Cardiac muscle cell (in vitro differentiated cells and primary cell): ENCODE data around the gene PARD3. TPM values are rescaled to one million over a fixed set of nuclear protein-coding genes. Genes with fewer than 3 reads are reported as not detected.

Experiments
- DNase-seq, 2 donors: peaks; one replicate each; pipeline versions ENCODE4 v3.0.0 to v3.0.0-alpha.2; 2010 to 2017; ENCODE audit warnings: low read depth in 1 of 2, low spot score in 1 of 2
- H3K27ac ChIP-seq: fragments of 200-600 bp; sonication (generic); 2 replicates; pipeline ENCODE4 v1.5.1; 2016
- H3K27me3 ChIP-seq: fragments of 200-600 bp; sonication (generic); 2 replicates; pipeline ENCODE4 v1.6.0; 2016; ENCODE audit warnings: control low read depth
- H3K36me3 ChIP-seq: fragments of 200-600 bp; sonication (generic); 2 replicates; pipeline ENCODE4 v1.5.1; 2016; ENCODE audit warnings: control low read depth
- H3K4me1 ChIP-seq: fragments of 200-600 bp; sonication (generic); 2 replicates; pipeline ENCODE4 v1.8.1; 2017; ENCODE audit warnings: low read depth, mild to moderate bottlenecking, mixed run types
- H3K4me3 ChIP-seq: fragments of 200-600 bp; sonication (generic); 2 replicates; pipeline ENCODE4 v1.5.1; 2016; ENCODE audit warnings: mild to moderate bottlenecking
- H3K9me3 ChIP-seq: fragments of 200-600 bp; sonication (generic); 2 replicates; pipeline ENCODE4 v1.5.1; 2017; ENCODE audit warnings: low read depth, mild to moderate bottlenecking, control low read depth
- polyA plus RNA-seq: library from polyadenylated mRNA; unstranded; fragments of >200 nt; fragmentation: Nextera tagmentation; extraction: Ambion mirVana; gene quantifications from 2 replicates; pipeline ENCODE4 v1.2.1, GENCODE V29; 2016
- total RNA-seq: library from RNA; depleted of rRNA; stranded (reverse); fragments of >200 nt; gene quantifications from 2 replicates; pipeline ENCODE4 v1.2.3, GENCODE V29; 2016
- TF ChIP-seq, protein P1 (sequence below): IDR thresholded peaks from 2 replicates; pipeline ENCODE4 v1.5.1; 2012; ENCODE audit warnings: low read depth, mild to moderate bottlenecking, low read length

The PARD3 gene
- total and polyA plus RNA-seq, 2 experiments from 2014 or later: 36.5 to 64.8 TPM

DNA sequence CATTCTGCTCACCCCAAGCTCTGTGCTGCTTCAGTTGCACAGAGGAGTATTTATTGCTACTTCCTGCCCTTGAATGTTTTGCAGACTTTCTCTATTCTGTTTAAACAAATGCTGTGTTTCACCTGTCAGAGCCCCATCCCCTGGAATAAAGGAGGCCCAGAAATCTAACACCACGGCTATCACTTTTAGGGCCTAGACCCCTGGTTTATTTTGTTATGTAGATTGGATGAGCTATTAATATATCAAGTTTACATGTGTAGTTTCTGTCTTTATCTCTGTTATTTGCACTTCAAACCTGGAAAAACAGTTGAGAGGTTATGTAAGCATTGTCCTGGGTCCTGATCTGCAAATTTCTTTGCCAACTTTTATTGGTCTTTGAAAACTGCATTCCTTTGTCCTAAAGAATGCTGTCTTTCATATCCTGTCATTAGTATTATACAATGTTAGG is 630.1 kb downstream of the PARD3 start:
- Histone ChIP-seq H3K27me3 (no peaks in the 10 kb centered on the region), H3K4me1 (peaks cover 21% of the 10 kb centered on the region), H3K9me3 (no peaks in the 10 kb centered on the region), H3K36me3 (no peaks in the 10 kb centered on the region), H3K27ac (peak overlapping the region; percentile 26), H3K4me3 (no peak overlapping the region)
- DNase-seq: no peak
- TF ChIP-seq, protein P1, sequence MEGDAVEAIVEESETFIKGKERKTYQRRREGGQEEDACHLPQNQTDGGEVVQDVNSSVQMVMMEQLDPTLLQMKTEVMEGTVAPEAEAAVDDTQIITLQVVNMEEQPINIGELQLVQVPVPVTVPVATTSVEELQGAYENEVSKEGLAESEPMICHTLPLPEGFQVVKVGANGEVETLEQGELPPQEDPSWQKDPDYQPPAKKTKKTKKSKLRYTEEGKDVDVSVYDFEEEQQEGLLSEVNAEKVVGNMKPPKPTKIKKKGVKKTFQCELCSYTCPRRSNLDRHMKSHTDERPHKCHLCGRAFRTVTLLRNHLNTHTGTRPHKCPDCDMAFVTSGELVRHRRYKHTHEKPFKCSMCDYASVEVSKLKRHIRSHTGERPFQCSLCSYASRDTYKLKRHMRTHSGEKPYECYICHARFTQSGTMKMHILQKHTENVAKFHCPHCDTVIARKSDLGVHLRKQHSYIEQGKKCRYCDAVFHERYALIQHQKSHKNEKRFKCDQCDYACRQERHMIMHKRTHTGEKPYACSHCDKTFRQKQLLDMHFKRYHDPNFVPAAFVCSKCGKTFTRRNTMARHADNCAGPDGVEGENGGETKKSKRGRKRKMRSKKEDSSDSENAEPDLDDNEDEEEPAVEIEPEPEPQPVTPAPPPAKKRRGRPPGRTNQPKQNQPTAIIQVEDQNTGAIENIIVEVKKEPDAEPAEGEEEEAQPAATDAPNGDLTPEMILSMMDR: no peak

DNA sequence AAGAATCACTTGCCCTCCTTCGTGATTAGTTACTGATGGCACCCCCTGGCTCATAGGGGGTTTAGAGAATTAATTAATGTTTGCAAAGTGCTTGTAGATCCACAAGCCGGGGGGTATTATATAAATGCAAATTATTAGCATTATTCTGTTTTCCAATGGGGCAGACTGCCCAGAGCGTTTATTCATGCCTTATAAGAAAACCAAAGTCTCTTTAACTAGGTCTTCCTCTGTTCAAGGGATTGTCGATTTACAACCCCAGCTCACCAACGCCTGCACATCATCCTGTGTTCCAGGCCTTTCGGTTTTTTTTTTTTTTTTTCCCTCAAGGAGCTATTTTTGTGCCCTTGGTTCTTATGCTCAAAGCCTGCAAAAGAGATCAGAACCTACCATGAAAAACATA is 630.7 kb downstream of the PARD3 start:
- Histone ChIP-seq H3K27ac (no peak overlapping the region), H3K4me1 (peaks cover 21% of the 10 kb centered on the region), H3K27me3 (no peaks in the 10 kb centered on the region), H3K36me3 (no peaks in the 10 kb centered on the region), H3K9me3 (no peaks in the 10 kb centered on the region), H3K4me3 (no peak overlapping the region)
- TF ChIP-seq, protein P1: no peak
- DNase-seq: no peak

DNA sequence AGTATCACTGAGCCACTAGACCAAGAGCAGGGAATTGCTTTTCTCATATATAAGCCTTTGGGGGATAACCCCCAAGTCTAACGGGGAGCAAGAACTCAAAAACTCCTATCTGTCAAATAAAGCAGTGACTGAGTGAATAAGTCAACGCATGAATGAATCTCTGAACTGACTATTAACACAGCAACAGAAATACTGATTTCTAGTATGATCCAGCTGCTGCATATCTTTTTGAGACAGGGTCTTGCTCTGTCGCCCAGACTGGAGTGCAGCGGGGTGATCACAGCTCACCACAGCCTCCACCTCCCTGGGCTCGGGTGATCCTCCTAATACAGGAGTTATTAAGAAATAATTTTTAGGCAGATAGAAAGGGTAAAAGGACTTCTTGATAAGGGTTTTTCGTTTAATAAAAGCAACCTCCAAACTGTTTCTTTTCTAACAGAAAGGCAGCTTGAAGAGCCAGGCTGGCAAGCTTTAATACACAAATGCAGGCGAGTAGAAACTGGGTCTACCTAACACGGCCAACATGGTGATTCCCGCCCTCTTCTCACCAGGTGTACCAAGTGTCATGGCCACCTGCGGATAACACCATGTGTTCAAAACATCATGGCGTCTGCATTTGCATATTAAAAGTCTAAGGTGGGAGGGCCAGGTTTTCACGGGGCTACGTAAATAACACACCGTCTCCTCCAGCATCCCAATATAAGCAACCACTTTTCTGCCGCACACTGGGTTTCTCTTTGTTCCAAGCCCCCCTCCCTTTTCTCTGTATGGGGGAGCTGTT is 631.9 kb downstream of the PARD3 start:
- no peak for DNase-seq
- peaks cover 21% of the 10 kb centered on the region for H3K4me1 ChIP-seq
- no peak overlapping the region for H3K27ac ChIP-seq
- TF ChIP-seq, protein P1: no peak
- H3K27me3 ChIP-seq: no peaks in the 10 kb centered on the region
- H3K9me3 ChIP-seq: no peaks in the 10 kb centered on the region
- no peaks in the 10 kb centered on the region for H3K36me3 ChIP-seq
- H3K4me3 ChIP-seq: no peak overlapping the region

DNA sequence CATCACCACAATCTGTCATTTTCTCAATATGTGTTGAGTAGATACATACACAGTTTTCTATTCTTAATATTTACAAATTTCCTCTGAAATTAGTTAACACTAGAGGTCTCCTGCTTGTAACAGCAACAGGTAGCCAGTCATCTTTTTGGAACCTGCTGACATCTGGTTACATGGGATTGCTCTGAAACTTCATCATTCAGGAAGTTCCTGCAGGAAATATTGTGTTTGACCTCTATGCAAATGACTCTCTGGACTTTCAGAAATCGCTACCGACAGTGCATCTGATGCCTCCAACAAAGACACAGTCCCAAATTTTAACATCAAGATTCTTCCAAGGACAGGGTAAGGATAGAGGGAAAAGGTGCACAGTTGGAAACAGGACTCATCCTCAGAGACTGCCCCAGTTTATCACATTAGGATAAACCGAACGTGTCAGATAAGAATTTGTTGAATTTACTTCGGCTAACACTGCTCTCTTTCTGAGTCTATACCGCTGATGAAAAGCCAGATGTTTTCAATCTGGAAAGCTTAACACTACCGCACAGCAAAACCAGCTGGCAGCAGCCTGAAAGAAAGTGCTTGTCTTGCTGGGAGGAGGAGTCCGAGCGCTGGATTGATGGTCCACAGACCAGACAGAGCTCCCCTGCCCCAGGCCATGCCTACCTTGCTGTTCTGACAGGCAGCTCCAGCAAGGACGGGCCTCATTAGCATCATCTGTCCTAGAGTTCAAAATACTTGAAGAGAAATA is 633.4 kb downstream of the PARD3 start:
- H3K9me3 ChIP-seq: no peaks in the 10 kb centered on the region
- H3K36me3 ChIP-seq: no peaks in the 10 kb centered on the region
- TF ChIP-seq, protein P1: no peak
- peak; percentile 23 to 78 for DNase-seq
- no peak overlapping the region for H3K4me3 ChIP-seq
- peak overlapping the region; percentile 41 for H3K27ac ChIP-seq
- no peaks in the 10 kb centered on the region for H3K27me3 ChIP-seq
- H3K4me1 ChIP-seq: peaks cover 21% of the 10 kb centered on the region

DNA sequence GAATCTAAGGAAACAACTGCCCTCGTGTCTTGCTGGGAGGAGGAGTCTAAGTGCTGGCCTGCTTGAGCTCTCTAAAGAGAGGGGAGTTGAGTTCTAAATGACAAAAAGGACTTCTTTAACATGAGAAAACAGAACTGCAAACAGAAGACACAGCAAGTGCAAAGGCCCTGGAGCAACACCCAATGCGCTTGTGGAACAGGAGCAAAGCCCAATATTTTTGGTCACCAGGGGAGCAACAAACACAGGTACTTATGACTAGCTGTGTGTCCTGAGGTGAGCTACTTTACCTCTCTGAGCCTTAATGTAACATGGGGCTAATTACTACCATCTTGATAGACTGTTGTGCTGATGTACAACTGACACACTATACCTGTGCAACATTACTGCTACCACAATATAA is 634.3 kb downstream of the PARD3 start:
- Histone ChIP-seq H3K36me3 (no peaks in the 10 kb centered on the region), H3K27me3 (no peaks in the 10 kb centered on the region), H3K4me1 (peaks cover 20% of the 10 kb centered on the region), H3K9me3 (no peaks in the 10 kb centered on the region), H3K4me3 (no peak overlapping the region), H3K27ac (no peak overlapping the region)
- no peak for DNase-seq
- TF ChIP-seq, protein P1: no peak
